ENCODE data around the gene ALDH1A3. TPM values are rescaled to one million over a fixed set of nuclear protein-coding genes. Genes with fewer than 3 reads are reported as not detected.

Gene ALDH1A3
- total RNA-seq, 6 experiments from 2014 or later, result 1.00 to 2.5 (median 1.9) TPM

- TF ChIP-seq CTCF (IDR thresholded peaks at IDR 0.05), result no peak
- DNase-seq, result no peak
- H3K36me3 Mint-ChIP-seq (ENCODE audit: low read depth), result no peaks in the 10 kb centered on the region
These were observed 19.2 kb downstream of the ALDH1A3 start for GRCh38 chr15:100898661-100899462.

GRCh38 chr15:100899601-100900000 lies 20.0 kb downstream of the ALDH1A3 start:
- Mint-ChIP-seq H3K36me3 (ENCODE audit: low read depth) (no peaks in the 10 kb centered on the region), H3K4me1 (ENCODE audit: low read depth) (peaks cover 32% of the 10 kb centered on the region), H3K27me3 (ENCODE audit: insufficient read depth) (peaks cover 4% of the 10 kb centered on the region), H3K4me3 (no peak overlapping the region), H3K27ac (no peak overlapping the region), H3K9me3 (no peaks in the 10 kb centered on the region)
- TF ChIP-seq CTCF (IDR thresholded peaks at IDR 0.05), result no peak
- DNase-seq, result no peak

More at GRCh38 chr15:100898661-100899462, 19.2 kb downstream of the ALDH1A3 start:
- H3K27me3 Mint-ChIP-seq (ENCODE audit: insufficient read depth), result peaks cover 4% of the 10 kb centered on the region
- no peaks in the 10 kb centered on the region for H3K9me3 Mint-ChIP-seq
- peaks cover 32% of the 10 kb centered on the region for H3K4me1 Mint-ChIP-seq (ENCODE audit: low read depth)
- H3K27ac Mint-ChIP-seq, result no peak overlapping the region
- no peak overlapping the region for H3K4me3 Mint-ChIP-seq

- DNase-seq, result no peak
- TF ChIP-seq CTCF (IDR thresholded peaks at IDR 0.05), result no peak
- Mint-ChIP-seq H3K27me3 (ENCODE audit: insufficient read depth) (peaks cover 4% of the 10 kb centered on the region; the same call in 1 of the 2 replicates), H3K4me1 (ENCODE audit: low read depth) (peaks cover 32% of the 10 kb centered on the region), H3K4me3 (no peak overlapping the region), H3K9me3 (no peaks in the 10 kb centered on the region), H3K36me3 (ENCODE audit: low read depth) (no peaks in the 10 kb centered on the region), H3K27ac (no peak overlapping the region)
These were observed 20.6 kb downstream of the ALDH1A3 start for GRCh38 chr15:100900136-100900794.

- Mint-ChIP-seq H3K4me1 (ENCODE audit: low read depth) (peaks cover 32% of the 10 kb centered on the region), H3K9me3 (no peaks in the 10 kb centered on the region), H3K27me3 (ENCODE audit: insufficient read depth) (no peaks in the 10 kb centered on the region; the same call in 1 of the 2 replicates), H3K27ac (no peak overlapping the region; the same call in 1 of the 2 replicates), H3K4me3 (no peak overlapping the region), H3K36me3 (ENCODE audit: low read depth) (no peaks in the 10 kb centered on the region)
- no peak for DNase-seq
- TF ChIP-seq CTCF (IDR thresholded peaks at IDR 0.05), result no peak
These were observed 21.2 kb downstream of the ALDH1A3 start for GRCh38 chr15:100900795-100901169.

GRCh38 chr15:100901296-100901695 lies 21.7 kb downstream of the ALDH1A3 start:
- TF ChIP-seq CTCF (IDR thresholded peaks at IDR 0.05), result no peak
- peaks cover 32% of the 10 kb centered on the region for H3K4me1 Mint-ChIP-seq (ENCODE audit: low read depth)
- no peaks in the 10 kb centered on the region; the same call in 1 of the 2 replicates for H3K27me3 Mint-ChIP-seq (ENCODE audit: insufficient read depth)
- H3K4me3 Mint-ChIP-seq, result no peak overlapping the region
- no peak overlapping the region for H3K27ac Mint-ChIP-seq
- H3K9me3 Mint-ChIP-seq, result no peaks in the 10 kb centered on the region
- no peak for DNase-seq
- H3K36me3 Mint-ChIP-seq (ENCODE audit: low read depth), result no peaks in the 10 kb centered on the region

Data from HFFc6 (cell line).